DMS114 treated with DMSO at 0.1 percent for 48 hours (cell line): Measurements from ENCODE around the gene GIPC2.
A peak's percentile ranks its signal among the peaks of the same experiment; 100 is the strongest.

ENCODE experiments used
- DNase-seq: peaks from one replicate; lab custom pipeline; 2025; ENCODE audit not compliant: unreplicated experiment; lab: John Stamatoyannopoulos, UW

Gene GIPC2

GRCh38 chr1:78143152-78143551 lies 97.4 kb downstream of the GIPC2 start:
- DNase-seq: no peak

- DNase-seq: no peak
Measured at GRCh38 chr1:78143673-78144072, 97.9 kb downstream of the GIPC2 start.

GRCh38 chr1:78145105-78145580 lies 99.4 kb downstream of the GIPC2 start:
- DNase-seq: peak; percentile 75

- no peak for DNase-seq
Measured at GRCh38 chr1:78146205-78146771, 100.5 kb downstream of the GIPC2 start.

- DNase-seq: no peak
Measured at GRCh38 chr1:78147031-78147430, 101.3 kb downstream of the GIPC2 start.

GRCh38 chr1:78153092-78153736 lies 107.4 kb downstream of the GIPC2 start:
- DNase-seq: no peak

- no peak for DNase-seq
Measured at GRCh38 chr1:78155121-78155520, 109.4 kb downstream of the GIPC2 start.

- no peak for DNase-seq
Measured at GRCh38 chr1:78156805-78157521, 111.2 kb downstream of the GIPC2 start.

- DNase-seq: no peak
Measured at GRCh38 chr1:78165816-78166215, 120.0 kb downstream of the GIPC2 start.

- no peak for DNase-seq
Measured at GRCh38 chr1:78168306-78168705, 122.5 kb downstream of the GIPC2 start.

- DNase-seq: no peak
Measured at GRCh38 chr1:78170859-78171258, 125.1 kb downstream of the GIPC2 start.

GRCh38 chr1:78171736-78172590 lies 126.2 kb downstream of the GIPC2 start:
- no peak for DNase-seq

- DNase-seq: no peak
Measured at GRCh38 chr1:78176448-78176847, 130.7 kb downstream of the GIPC2 start.

- no peak for DNase-seq
Measured at GRCh38 chr1:78177708-78178270, 132.0 kb downstream of the GIPC2 start.

GRCh38 chr1:78178816-78179215 lies 133.1 kb downstream of the GIPC2 start:
- no peak for DNase-seq

GRCh38 chr1:78184460-78185072 lies 138.8 kb downstream of the GIPC2 start:
- no peak for DNase-seq
